HepG2 (cell line): ENCODE data around the gene PEAK1. TPM values are rescaled to one million over a fixed set of nuclear protein-coding genes. Genes with fewer than 3 reads are reported as not detected.

Experiments
- ATAC-seq: fragments of 200-7000 bp; cut with Tn5 transposase; 3 replicates; pipeline ENCODE4 v1.9.1; 2020; ENCODE audit warnings: mild to moderate bottlenecking, moderate library complexity
- BruUV-seq: library from RNA; stranded (reverse); fragments of 400-500 nt; replicated peaks from 2 replicates; lab custom pipeline; 2021; lab: Mats Ljungman, UMichigan
- CTCF ChIA-PET: fragments of 300-600 bp; formaldehyde crosslinking; extraction: SDS; loops from one replicate; lab custom pipeline; 2021; ENCODE audit warnings: low total read pairs, inconsistent platforms, low intra/inter-chr PET ratio; lab: Yijun Ruan, JAX
- POLR2A ChIA-PET: fragments of 350-600 bp; sonication (Branson Sonifier 250); formaldehyde crosslinking; loops from one replicate; lab custom pipeline; 2020; ENCODE audit warnings: antibody characterized with exemption, inconsistent platforms; lab: Yijun Ruan, JAX
- DNase-seq: peaks from one replicate; pipeline ENCODE4 v3.0.0-alpha.2; 2015; ENCODE audit warnings: low spot score
- FAIRE-seq: peaks from 3 replicates; lab custom pipeline; 2011; peaks lifted over from hg19 to GRCh38; lab: Jason Lieb, UNC
- H2AFZ ChIP-seq: one replicate; pipeline ENCODE4 v1.6.1; 2011; ENCODE audit warnings: low read length, inconsistent platforms
- H3K27ac ChIP-seq: fragments of 300-600 bp; 3 replicates; pipeline ENCODE4 v1.8.0; 2011; ENCODE audit warnings: mixed run types, mild to moderate bottlenecking, mixed read lengths, low read length, inconsistent platforms; ENCODE audit not compliant: insufficient read depth; ENCODE audit errors: extremely low read length
- H3K27me3 ChIP-seq, 2 experiments: fragments of 200-600 bp in 1 of 2; 2 replicates in 1 of 2; 3 replicates in 1 of 2; pipeline versions ENCODE4 v1.6.0 to v1.8.0; 2011; ENCODE audit warnings: low read length in 2 of 2, mild to moderate bottlenecking in 2 of 2, moderate library complexity in 2 of 2, inconsistent platforms in 1 of 2; ENCODE audit not compliant: insufficient read depth in 2 of 2, control insufficient read depth in 1 of 2
- H3K36me3 ChIP-seq, 2 experiments: fragments of 200-600 bp in 1 of 2; replicated peaks in 1 of 2; 2 replicates in 1 of 2; 3 replicates in 1 of 2; pipeline versions ENCODE4 v1.5.1 to v1.8.0; 2011; ENCODE audit warnings: low read length in 2 of 2, inconsistent platforms in 1 of 2; ENCODE audit not compliant: insufficient read depth in 2 of 2, control insufficient read depth in 1 of 2
- H3K4me1 ChIP-seq: 2 replicates; pipeline ENCODE4 v1.5.1; 2012; ENCODE audit warnings: low read length, inconsistent platforms; ENCODE audit not compliant: insufficient read depth
- H3K4me2 ChIP-seq: 2 replicates; pipeline ENCODE4 v1.6.0; 2011; ENCODE audit warnings: low read depth, low read length, inconsistent platforms
- H3K4me3 ChIP-seq, 3 experiments: fragments of 200-600 bp in 1 of 3; sonication (generic), shearing (Covaris generic) in 1 of 3; replicated peaks in 1 of 3; 2 replicates each; pipeline ENCODE4 v1.5.1; 2011 to 2016; ENCODE audit warnings: low read length in 3 of 3, inconsistent platforms in 2 of 3, low read depth in 2 of 3, mild to moderate bottlenecking in 2 of 3, control low read depth in 1 of 3, mixed read lengths in 1 of 3; ENCODE audit not compliant: insufficient read depth in 1 of 3
- H3K79me2 ChIP-seq: one replicate; pipeline ENCODE4 v1.6.1; 2011; ENCODE audit warnings: low read length, inconsistent platforms; ENCODE audit not compliant: insufficient read depth
- H3K9ac ChIP-seq: 2 replicates; pipeline ENCODE4 v1.6.0; 2011; ENCODE audit warnings: mild to moderate bottlenecking, low read depth, low read length, inconsistent platforms; ENCODE audit not compliant: insufficient read depth
- H3K9me3 ChIP-seq: 2 replicates; pipeline ENCODE4 v1.5.1; 2012; ENCODE audit warnings: mild to moderate bottlenecking, low read length
- H4K20me1 ChIP-seq: 2 replicates; pipeline ENCODE4 v1.6.0; 2011; ENCODE audit warnings: inconsistent platforms, mild to moderate bottlenecking, low read length, moderate library complexity; ENCODE audit not compliant: insufficient read depth
- CSRNP1 ChIP-seq: sonication (generic); formaldehyde crosslinking; IDR thresholded peaks from 2 replicates; pipeline ENCODE4 v1.8.1; 2023; ENCODE audit warnings: mild to moderate bottlenecking, missing genetic modification reagents
- MAFG ChIP-seq: sonication (generic); formaldehyde crosslinking; IDR thresholded peaks from 2 replicates; pipeline ENCODE4 v1.5.1; 2020; ENCODE audit warnings: mild to moderate bottlenecking, missing genetic modification reagents
- MBD4 ChIP-seq: IDR thresholded peaks from 2 replicates; pipeline ENCODE4 v1.6.1; 2012; ENCODE audit warnings: low read length, inconsistent platforms, borderline replicate concordance
- SMAD1 ChIP-seq: sonication (generic); formaldehyde crosslinking; IDR thresholded peaks from 2 replicates; pipeline ENCODE4 v1.4.0; 2020; ENCODE audit warnings: missing genetic modification reagents, low read depth, mild to moderate bottlenecking, borderline replicate concordance
- SPEN ChIP-seq: sonication (generic); formaldehyde crosslinking; IDR thresholded peaks from 2 replicates; pipeline ENCODE4 v1.5.1; 2020; ENCODE audit warnings: low read depth, mild to moderate bottlenecking, missing genetic modification reagents
- TBP ChIP-seq: sonication (generic); formaldehyde crosslinking; IDR thresholded peaks from 2 replicates; pipeline ENCODE4 v1.5.0; 2020; ENCODE audit warnings: missing genetic modification reagents
- TBX3 ChIP-seq: fragments of 450-650 bp; IDR thresholded peaks from 2 replicates; pipeline ENCODE4 v1.6.1; 2017; ENCODE audit warnings: antibody characterized with exemption, mild to moderate bottlenecking, inconsistent platforms, borderline replicate concordance
- THAP9 ChIP-seq: sonication (generic); formaldehyde crosslinking; IDR thresholded peaks from 2 replicates; pipeline ENCODE4; 2020; ENCODE audit warnings: missing genetic modification reagents, mild to moderate bottlenecking, borderline replicate concordance
- TSC22D2 ChIP-seq: sonication (generic); formaldehyde crosslinking; IDR thresholded peaks from 2 replicates; pipeline ENCODE4 v1.5.1; 2020; ENCODE audit warnings: missing genetic modification reagents, mild to moderate bottlenecking, borderline replicate concordance
- ZFX ChIP-seq: sonication (generic); formaldehyde crosslinking; IDR thresholded peaks from 2 replicates; pipeline ENCODE4 v1.4.0; 2020; ENCODE audit warnings: mild to moderate bottlenecking, low read depth, missing genetic modification reagents, moderate library complexity
- ZNF180 ChIP-seq: sonication (generic); formaldehyde crosslinking; IDR thresholded peaks from 2 replicates; pipeline ENCODE4 v1.4.0; 2020; ENCODE audit warnings: low read depth, missing genetic modification reagents, borderline replicate concordance
- ZNF235 ChIP-seq: sonication (generic); formaldehyde crosslinking; IDR thresholded peaks from 2 replicates; pipeline ENCODE4 v1.8.1; 2023; ENCODE audit warnings: mild to moderate bottlenecking, missing genetic modification reagents, borderline replicate concordance
- ZNF687 ChIP-seq: sonication (generic); formaldehyde crosslinking; IDR thresholded peaks from 2 replicates; pipeline ENCODE4 v1.5.1; 2020; ENCODE audit warnings: mild to moderate bottlenecking, missing genetic modification reagents, moderate library complexity
- ZNF75D ChIP-seq: sonication (generic); formaldehyde crosslinking; IDR thresholded peaks from 2 replicates; pipeline ENCODE4 v1.8.1; 2023; ENCODE audit warnings: missing genetic modification reagents, mild to moderate bottlenecking, borderline replicate concordance
- ZNF777 ChIP-seq: sonication (generic); formaldehyde crosslinking; IDR thresholded peaks from 2 replicates; pipeline ENCODE4 v1.4.0; 2020; ENCODE audit warnings: missing genetic modification reagents
- WGBS: methylation state at CpG from one replicate; pipeline ENCODE4 v1.1.6; 2017; ENCODE audit warnings: low lambda C conversion rate; 5-methylcytosine and 5-hydroxymethylcytosine counted together
- in situ Hi-C: cut with HindIII; loops from 2 replicates; pipeline ENCODE4 v1.10.0; 2017; ENCODE audit warnings: low pct_unique_long_range_greater_than_20kb; ENCODE audit not compliant: extremely low pct_ligation_motif_present
- intact Hi-C: fragments of 100-400 bp; cut with micrococcal nuclease; formaldehyde crosslinking; loops from one replicate; pipeline ENCODE4 v1.10.0; 2022; ENCODE audit not compliant: unreplicated experiment
- polyA plus RNA-seq, 8 experiments: library from polyadenylated mRNA; depleted of rRNA in 3 of 8; stranded (reverse) in 7 of 8; unstranded in 1 of 8; fragments of >200 nt; fragmentation: Illumina TruSeq in 4 of 8; extraction: Trizol in 4 of 8; gene quantifications; 2 replicates each; pipeline versions ENCODE4 v1.2.1 to v1.2.3, GENCODE V29; 2011 to 2016; ENCODE audit warnings: low read depth in 4 of 8, missing spikeins in 1 of 8, mixed read lengths in 1 of 8; ENCODE audit not compliant: insufficient read depth in 1 of 8
- total RNA-seq, 5 experiments: library from RNA; depleted of rRNA; stranded (reverse); fragments of >200 nt; fragmentation: Illumina TruSeq; extraction: Trizol; gene quantifications; 2 replicates each; pipeline ENCODE4 v1.2.3, GENCODE V29; 2016; ENCODE audit warnings: low read depth in 1 of 5

PEAK1 gene
- total and polyA plus RNA-seq, 2 of the 13 experiments (the other 11 are each of a cell fraction or from before 2014, with no cell fraction given), result 6.0 to 6.6 TPM

GRCh38 chr15:77418391-77418965, 1.4 kb downstream of the PEAK1 start:
- FAIRE-seq (no peak), ATAC-seq (no peak), DNase-seq (no peak)
- no peak overlapping the region for H2AFZ ChIP-seq
- H3K9me3 ChIP-seq, result no peaks in the 10 kb centered on the region
- WGBS, result 15% methylated on average over 8 of the region's 8 CpGs
- TSS peak; percentile 53 for BruUV-seq
- H3K79me2 ChIP-seq, result peaks cover 77% of the 10 kb centered on the region
- CTCF ChIA-PET, result no interaction called here
- no peaks in the 10 kb centered on the region for H3K36me3 ChIP-seq
- peak overlapping the region; percentile 87; the same call in 1 of the 2 replicates for H3K9ac ChIP-seq
- no peaks in the 10 kb centered on the region; a peak in 2 of 5 replicates for H3K27me3 ChIP-seq
- intact Hi-C loops (no loop called here), in situ Hi-C loops (no loop called here)
- peaks cover 9% of the 10 kb centered on the region; the same call in 1 of the 2 replicates for H4K20me1 ChIP-seq
- H3K4me1 ChIP-seq, result peaks cover 48% of the 10 kb centered on the region
- peak overlapping the region; percentile 87 to 95 (median 95) for H3K4me3 ChIP-seq
- POLR2A ChIA-PET, result interaction anchor here (1.1 kb wide), 1 partner anchor 487 kb away, joined by 3 read pairs; the partner anchor contains the start of gene RCN2
- no peak overlapping the region for H3K27ac ChIP-seq
- H3K4me2 ChIP-seq, result peak overlapping the region; percentile 78
- TF ChIP-seq ZNF687 (CRISPR knock-in tag) (no peak), TBX3 (no peak), SPEN (no peak), TBP (no peak), ZNF75D (no peak), MAFG (no peak), MBD4 (no peak), THAP9 (CRISPR knock-in tag) (no peak), ZNF180 (CRISPR knock-in tag) (no peak), ZNF777 (CRISPR knock-in tag) (no peak), ZFX (CRISPR knock-in tag) (no peak), SMAD1 (no peak), CSRNP1 (no peak), ZNF235 (no peak), TSC22D2 (CRISPR knock-in tag) (no peak)
